ENCODE measurements around the gene EMC6.

The EMC6 gene

DNA sequence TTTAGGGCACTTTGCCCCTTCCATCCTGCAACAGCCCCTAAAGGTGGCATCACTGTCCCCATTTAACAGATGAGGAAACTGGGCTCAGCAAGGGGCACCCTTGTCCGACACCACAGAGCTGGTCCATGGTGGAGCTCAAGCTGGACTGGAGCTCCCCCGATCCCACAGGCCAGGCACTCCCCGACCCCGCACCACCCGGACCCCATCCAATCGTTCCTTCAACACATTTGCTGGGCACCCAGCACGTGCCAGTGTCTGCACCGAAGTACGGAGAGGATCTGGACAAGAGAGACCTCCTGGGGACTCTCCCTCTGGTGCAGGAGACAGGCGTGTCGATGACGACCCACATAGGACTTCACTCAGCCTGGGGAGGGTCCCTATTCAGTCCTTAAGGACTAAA, 13.4 kb downstream of the EMC6 start:
- H3K9me3 ChIP-seq (ENCODE audit: insufficient read depth, low read depth, low read length) = no peaks in the 10 kb centered on the region
- H3K36me3 ChIP-seq (ENCODE audit: insufficient read depth, low read length) = no peaks in the 10 kb centered on the region
- no peaks in the 10 kb centered on the region for H3K27me3 ChIP-seq (ENCODE audit: insufficient read depth, low read length)
- WGBS = 92% methylated on average over 12 of the region's 12 CpGs
- peaks cover 6% of the 10 kb centered on the region; the same call in 1 of the 2 replicates for H3K4me1 ChIP-seq (ENCODE audit: insufficient read depth, low read length)
- no peak overlapping the region for H3K4me3 ChIP-seq (ENCODE audit: low read length)
- H3K9ac ChIP-seq (ENCODE audit: low read depth, low read length) = no peak overlapping the region
- H3K27ac ChIP-seq (ENCODE audit: low read depth, low read length) = no peak overlapping the region

DNA sequence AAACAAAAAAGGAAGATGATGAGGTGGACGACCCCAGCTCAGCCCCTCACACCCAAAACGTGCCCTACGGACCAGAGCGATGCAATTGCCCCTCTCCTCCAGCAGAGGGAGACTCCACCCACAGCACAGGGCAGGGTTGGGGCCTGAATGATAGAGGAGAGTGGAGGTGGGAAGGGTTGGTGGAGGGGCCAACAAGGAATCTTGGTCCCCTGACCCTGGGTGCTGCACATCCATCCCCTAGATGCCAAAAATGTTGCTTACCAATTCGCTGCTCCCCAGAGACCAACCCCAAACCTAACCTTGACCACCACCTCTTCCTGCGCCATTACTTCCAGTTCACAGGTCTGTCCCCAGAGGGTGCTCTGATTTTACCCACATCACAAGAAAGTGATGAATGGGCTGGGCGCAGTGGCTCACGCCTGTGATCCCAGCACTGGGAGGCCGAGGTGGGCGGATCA, 14.5 kb downstream of the EMC6 start:
- Histone ChIP-seq H3K36me3 (ENCODE audit: insufficient read depth, low read length) (no peaks in the 10 kb centered on the region), H3K4me1 (ENCODE audit: insufficient read depth, low read length) (peaks cover 3% of the 10 kb centered on the region; the same call in 1 of the 2 replicates), H3K27me3 (ENCODE audit: insufficient read depth, low read length) (no peaks in the 10 kb centered on the region), H3K9ac (ENCODE audit: low read depth, low read length) (no peak overlapping the region), H3K9me3 (ENCODE audit: insufficient read depth, low read depth, low read length) (no peaks in the 10 kb centered on the region), H3K4me3 (ENCODE audit: low read length) (no peak overlapping the region), H3K27ac (ENCODE audit: low read depth, low read length) (no peak overlapping the region)
- 46% methylated on average over 9 of the region's 10 CpGs for WGBS

- no peaks in the 10 kb centered on the region for H3K27me3 ChIP-seq (ENCODE audit: insufficient read depth, low read length)
- WGBS = 68% methylated on average over 11 of the region's 13 CpGs
- no peak overlapping the region for H3K9ac ChIP-seq (ENCODE audit: low read depth, low read length)
- no peak overlapping the region for H3K4me3 ChIP-seq (ENCODE audit: low read length)
- no peak overlapping the region for H3K27ac ChIP-seq (ENCODE audit: low read depth, low read length)
- H3K4me1 ChIP-seq (ENCODE audit: insufficient read depth, low read length) = peaks cover 3% of the 10 kb centered on the region; the same call in 1 of the 2 replicates
- H3K9me3 ChIP-seq (ENCODE audit: insufficient read depth, low read depth, low read length) = no peaks in the 10 kb centered on the region
- H3K36me3 ChIP-seq (ENCODE audit: insufficient read depth, low read length) = no peaks in the 10 kb centered on the region
Observed at GRCh38 chr17:3685174-3685573, 16.6 kb downstream of the EMC6 start.

DNA sequence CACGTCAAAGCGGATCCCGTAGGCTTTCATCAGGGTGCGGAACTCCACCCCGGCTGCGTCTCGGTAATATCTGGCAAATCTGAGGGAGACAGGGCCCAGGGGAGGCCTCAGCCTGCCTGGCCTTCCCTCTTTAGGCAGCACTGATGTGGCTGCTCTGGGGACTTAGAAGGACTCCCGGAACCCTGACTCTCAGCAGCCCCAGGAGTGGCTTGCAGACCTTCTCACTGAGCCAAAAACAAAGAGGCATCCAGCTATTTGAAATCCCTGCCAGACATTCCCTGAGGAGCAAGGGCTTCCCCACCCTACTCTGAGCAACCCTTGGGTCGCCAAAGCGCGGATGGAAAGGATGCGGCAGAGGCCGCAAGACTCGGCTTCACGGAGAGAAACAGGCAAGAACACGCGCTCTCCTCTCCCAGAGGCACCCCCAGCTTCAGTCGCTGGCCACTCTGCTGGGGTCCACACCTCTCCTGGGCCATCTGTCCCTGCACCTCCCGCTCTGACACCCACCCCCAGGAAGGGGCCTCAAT, 19.5 kb downstream of the EMC6 start:
- no peak overlapping the region for H3K9ac ChIP-seq (ENCODE audit: low read depth, low read length)
- no peak overlapping the region for H3K27ac ChIP-seq (ENCODE audit: low read depth, low read length)
- no peak overlapping the region for H3K4me3 ChIP-seq (ENCODE audit: low read length)
- no peaks in the 10 kb centered on the region for H3K36me3 ChIP-seq (ENCODE audit: insufficient read depth, low read length)
- no peaks in the 10 kb centered on the region for H3K27me3 ChIP-seq (ENCODE audit: insufficient read depth, low read length)
- H3K9me3 ChIP-seq (ENCODE audit: insufficient read depth, low read depth, low read length) = no peaks in the 10 kb centered on the region
- peaks cover 3% of the 10 kb centered on the region; the same call in 1 of the 2 replicates for H3K4me1 ChIP-seq (ENCODE audit: insufficient read depth, low read length)
- 63% methylated on average over 19 of the region's 19 CpGs for WGBS

DNA sequence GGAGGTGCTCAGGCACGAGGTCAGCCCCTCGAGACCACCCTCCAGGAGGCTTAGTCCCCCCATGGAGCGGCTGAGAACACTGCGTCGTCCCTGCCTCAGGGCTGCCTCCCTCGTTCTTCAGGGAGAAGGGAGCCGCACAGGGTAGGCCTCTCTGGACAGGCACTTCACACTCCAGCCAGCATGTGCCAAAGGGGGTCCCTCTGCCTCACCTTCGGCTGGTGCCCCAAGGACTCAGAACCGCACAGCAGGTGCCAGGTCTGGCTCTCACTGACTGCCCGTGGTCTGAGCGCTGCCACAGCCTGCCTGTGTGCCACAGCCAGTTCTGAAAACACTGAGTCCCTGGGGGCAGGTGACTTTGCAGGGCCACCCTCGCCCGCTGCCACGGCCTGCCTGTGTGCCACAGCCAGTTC, 20.2 kb downstream of the EMC6 start:
- Histone ChIP-seq H3K4me3 (ENCODE audit: low read length) (no peak overlapping the region), H3K36me3 (ENCODE audit: insufficient read depth, low read length) (no peaks in the 10 kb centered on the region), H3K9me3 (ENCODE audit: insufficient read depth, low read depth, low read length) (no peaks in the 10 kb centered on the region), H3K27ac (ENCODE audit: low read depth, low read length) (no peak overlapping the region), H3K4me1 (ENCODE audit: insufficient read depth, low read length) (peaks cover 3% of the 10 kb centered on the region; the same call in 1 of the 2 replicates), H3K9ac (ENCODE audit: low read depth, low read length) (no peak overlapping the region), H3K27me3 (ENCODE audit: insufficient read depth, low read length) (peaks cover 2% of the 10 kb centered on the region)
- 84% methylated on average over 11 of the region's 14 CpGs for WGBS

DNA sequence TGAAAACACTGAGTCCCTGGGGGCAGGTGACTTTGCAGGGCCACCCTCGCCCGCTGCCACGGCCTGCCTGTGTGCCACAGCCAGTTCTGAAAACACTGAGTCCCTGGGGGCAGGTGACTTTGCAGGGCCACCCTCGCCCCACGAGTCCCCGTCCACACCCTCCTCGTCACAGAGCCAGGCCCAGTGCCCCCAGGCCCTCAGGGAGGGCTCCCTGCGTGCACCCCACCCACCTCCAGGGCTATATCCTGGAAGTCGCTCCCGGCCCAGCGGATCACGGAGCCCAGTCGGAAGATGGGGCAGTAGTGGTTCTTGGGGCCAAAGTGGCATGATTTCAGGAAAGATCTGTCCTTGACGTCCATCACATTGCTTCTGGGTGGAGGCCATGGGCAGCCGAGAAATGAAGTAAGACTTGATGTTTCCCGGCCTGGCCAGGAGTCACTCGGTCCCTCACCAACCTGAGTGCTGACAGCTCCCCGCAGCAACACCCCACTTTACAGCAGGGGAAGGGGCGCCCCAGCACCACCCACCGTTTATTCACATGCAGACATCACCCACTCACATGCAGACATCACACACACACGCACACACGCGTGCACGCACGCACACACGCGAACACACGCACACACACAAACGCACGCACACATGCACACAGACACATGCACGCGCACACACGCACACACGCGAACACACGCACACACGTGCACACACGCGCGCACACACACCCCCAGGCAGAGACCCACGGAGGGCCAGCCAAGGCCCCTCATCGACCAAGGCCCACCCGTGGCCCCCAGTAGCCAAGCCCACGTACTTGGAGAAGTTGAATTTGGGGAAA, 20.9 kb downstream of the EMC6 start:
- Histone ChIP-seq H3K27ac (ENCODE audit: low read depth, low read length) (no peak overlapping the region), H3K36me3 (ENCODE audit: insufficient read depth, low read length) (no peaks in the 10 kb centered on the region), H3K27me3 (ENCODE audit: insufficient read depth, low read length) (peaks cover 8% of the 10 kb centered on the region), H3K4me3 (ENCODE audit: low read length) (no peak overlapping the region), H3K9me3 (ENCODE audit: insufficient read depth, low read depth, low read length) (no peaks in the 10 kb centered on the region), H3K9ac (ENCODE audit: low read depth, low read length) (no peak overlapping the region), H3K4me1 (ENCODE audit: insufficient read depth, low read length) (peaks cover 4% of the 10 kb centered on the region; the same call in 1 of the 2 replicates)
- WGBS = 94% methylated on average over 44 of the region's 44 CpGs

GRCh38 chr17:3690094-3690715, 21.6 kb downstream of the EMC6 start:
- WGBS = 87% methylated on average over 22 of the region's 22 CpGs
- Histone ChIP-seq H3K36me3 (ENCODE audit: insufficient read depth, low read length) (no peaks in the 10 kb centered on the region), H3K9me3 (ENCODE audit: insufficient read depth, low read depth, low read length) (no peaks in the 10 kb centered on the region), H3K9ac (ENCODE audit: low read depth, low read length) (no peak overlapping the region), H3K4me3 (ENCODE audit: low read length) (no peak overlapping the region), H3K27ac (ENCODE audit: low read depth, low read length) (no peak overlapping the region), H3K4me1 (ENCODE audit: insufficient read depth, low read length) (peaks cover 11% of the 10 kb centered on the region; the same call in 1 of the 2 replicates), H3K27me3 (ENCODE audit: insufficient read depth, low read length) (peaks cover 15% of the 10 kb centered on the region)

- Histone ChIP-seq H3K27ac (ENCODE audit: low read depth, low read length) (no peak overlapping the region), H3K4me3 (ENCODE audit: low read length) (no peak overlapping the region), H3K27me3 (ENCODE audit: insufficient read depth, low read length) (peaks cover 30% of the 10 kb centered on the region), H3K36me3 (ENCODE audit: insufficient read depth, low read length) (no peaks in the 10 kb centered on the region), H3K9ac (ENCODE audit: low read depth, low read length) (no peak overlapping the region), H3K9me3 (ENCODE audit: insufficient read depth, low read depth, low read length) (no peaks in the 10 kb centered on the region), H3K4me1 (ENCODE audit: insufficient read depth, low read length) (peaks cover 11% of the 10 kb centered on the region; the same call in 1 of the 2 replicates)
- WGBS = 91% methylated on average over 16 of the region's 16 CpGs
Observed at GRCh38 chr17:3691617-3692067, 23.0 kb downstream of the EMC6 start.

DNA sequence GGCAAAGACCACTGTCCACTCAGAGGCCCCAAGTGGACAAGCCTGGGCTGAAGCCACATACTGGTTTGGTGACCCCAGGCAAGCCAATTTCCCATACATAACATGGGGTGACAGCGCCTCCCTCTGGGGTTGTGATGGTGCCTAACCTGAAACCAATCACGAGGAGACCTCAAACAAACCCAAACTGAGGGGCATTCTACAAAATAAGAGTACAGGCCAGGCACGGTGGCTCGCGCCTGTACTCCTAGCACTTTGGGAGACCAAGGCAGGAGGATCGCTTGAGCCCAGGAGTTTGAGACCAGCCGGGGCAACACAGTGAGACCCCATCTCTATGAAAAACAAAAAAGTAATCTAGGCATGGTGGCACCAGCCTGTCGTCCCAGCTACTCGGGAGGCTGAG, 23.7 kb downstream of the EMC6 start:
- peaks cover 11% of the 10 kb centered on the region; the same call in 1 of the 2 replicates for H3K4me1 ChIP-seq (ENCODE audit: insufficient read depth, low read length)
- H3K27me3 ChIP-seq (ENCODE audit: insufficient read depth, low read length) = peaks cover 35% of the 10 kb centered on the region
- no peak overlapping the region for H3K9ac ChIP-seq (ENCODE audit: low read depth, low read length)
- no peak overlapping the region for H3K27ac ChIP-seq (ENCODE audit: low read depth, low read length)
- H3K9me3 ChIP-seq (ENCODE audit: insufficient read depth, low read depth, low read length) = no peaks in the 10 kb centered on the region
- no peak overlapping the region for H3K4me3 ChIP-seq (ENCODE audit: low read length)
- WGBS = 90% methylated on average over 9 of the region's 9 CpGs
- H3K36me3 ChIP-seq (ENCODE audit: insufficient read depth, low read length) = no peaks in the 10 kb centered on the region

DNA sequence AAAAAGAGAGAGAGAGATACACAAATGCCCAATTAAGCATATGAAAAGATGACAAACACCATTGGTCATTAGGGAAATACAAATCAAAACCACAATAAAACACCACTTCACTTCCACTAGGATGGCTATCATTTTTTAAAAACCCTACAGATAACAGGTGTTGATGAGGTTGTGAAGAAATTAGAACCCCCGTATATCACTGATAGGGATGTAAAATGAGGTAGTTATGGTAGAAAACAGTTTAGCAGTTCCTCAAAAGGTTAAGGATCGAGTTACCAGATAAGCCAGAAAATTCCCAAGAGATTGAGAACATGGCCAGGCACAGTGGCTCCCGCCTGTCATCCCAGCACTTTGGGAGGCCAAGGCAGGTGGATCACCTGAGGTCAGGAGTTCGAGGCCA, 24.5 kb downstream of the EMC6 start:
- H3K36me3 ChIP-seq (ENCODE audit: insufficient read depth, low read length) = no peaks in the 10 kb centered on the region
- peaks cover 9% of the 10 kb centered on the region; the same call in 1 of the 2 replicates for H3K4me1 ChIP-seq (ENCODE audit: insufficient read depth, low read length)
- no peak overlapping the region for H3K4me3 ChIP-seq (ENCODE audit: low read length)
- H3K27ac ChIP-seq (ENCODE audit: low read depth, low read length) = no peak overlapping the region
- H3K9me3 ChIP-seq (ENCODE audit: insufficient read depth, low read depth, low read length) = peaks cover 3% of the 10 kb centered on the region; the same call in 1 of the 2 replicates
- H3K9ac ChIP-seq (ENCODE audit: low read depth, low read length) = no peak overlapping the region
- peaks cover 43% of the 10 kb centered on the region for H3K27me3 ChIP-seq (ENCODE audit: insufficient read depth, low read length)
- WGBS = 87% methylated on average over 4 of the region's 4 CpGs

GRCh38 chr17:3693829-3694231, 25.2 kb downstream of the EMC6 start:
- H3K27ac ChIP-seq (ENCODE audit: low read depth, low read length) = no peak overlapping the region
- H3K9me3 ChIP-seq (ENCODE audit: insufficient read depth, low read depth, low read length) = peaks cover 5% of the 10 kb centered on the region; the same call in 1 of the 2 replicates
- no peaks in the 10 kb centered on the region for H3K36me3 ChIP-seq (ENCODE audit: insufficient read depth, low read length)
- H3K9ac ChIP-seq (ENCODE audit: low read depth, low read length) = no peak overlapping the region
- peaks cover 49% of the 10 kb centered on the region for H3K27me3 ChIP-seq (ENCODE audit: insufficient read depth, low read length)
- peaks cover 8% of the 10 kb centered on the region; the same call in 1 of the 2 replicates for H3K4me1 ChIP-seq (ENCODE audit: insufficient read depth, low read length)
- H3K4me3 ChIP-seq (ENCODE audit: low read length) = no peak overlapping the region
- WGBS = 93% methylated on average over 9 of the region's 9 CpGs

Data from HUES64 (cell line).